C4-2B (cell line): Measurements from ENCODE around the gene GAGE2A.
"Not testable (repeated sequence)": the region's sequence is repeated elsewhere in the genome, so short reads cannot be mapped to it uniquely, and the experiment has no call there.

Experiments used
- ZFX ChIP-seq: fragments of 450-650 bp; IDR thresholded peaks from 2 replicates; pipeline ENCODE4 v1.6.1; 2017
- TF ChIP-seq, protein P1 (sequence below): fragments of 450-650 bp; conservative IDR thresholded peaks from 2 replicates; pipeline ENCODE4 v1.5.1; 2017; ENCODE audit warnings: mild to moderate bottlenecking

- TF ChIP-seq, protein P1, sequence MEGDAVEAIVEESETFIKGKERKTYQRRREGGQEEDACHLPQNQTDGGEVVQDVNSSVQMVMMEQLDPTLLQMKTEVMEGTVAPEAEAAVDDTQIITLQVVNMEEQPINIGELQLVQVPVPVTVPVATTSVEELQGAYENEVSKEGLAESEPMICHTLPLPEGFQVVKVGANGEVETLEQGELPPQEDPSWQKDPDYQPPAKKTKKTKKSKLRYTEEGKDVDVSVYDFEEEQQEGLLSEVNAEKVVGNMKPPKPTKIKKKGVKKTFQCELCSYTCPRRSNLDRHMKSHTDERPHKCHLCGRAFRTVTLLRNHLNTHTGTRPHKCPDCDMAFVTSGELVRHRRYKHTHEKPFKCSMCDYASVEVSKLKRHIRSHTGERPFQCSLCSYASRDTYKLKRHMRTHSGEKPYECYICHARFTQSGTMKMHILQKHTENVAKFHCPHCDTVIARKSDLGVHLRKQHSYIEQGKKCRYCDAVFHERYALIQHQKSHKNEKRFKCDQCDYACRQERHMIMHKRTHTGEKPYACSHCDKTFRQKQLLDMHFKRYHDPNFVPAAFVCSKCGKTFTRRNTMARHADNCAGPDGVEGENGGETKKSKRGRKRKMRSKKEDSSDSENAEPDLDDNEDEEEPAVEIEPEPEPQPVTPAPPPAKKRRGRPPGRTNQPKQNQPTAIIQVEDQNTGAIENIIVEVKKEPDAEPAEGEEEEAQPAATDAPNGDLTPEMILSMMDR = not testable (repeated sequence)
- TF ChIP-seq ZFX = not testable (repeated sequence)
Observed at GRCh38 chrX:49541433-49541832, 47.9 kb upstream of the GAGE2A start, which contains the start of gene GAGE12D.
